GM19238 (cell line): ENCODE results near the gene ARHGEF7.

Experiments used
- DNase-seq: peaks from one replicate; pipeline ENCODE4 v3.0.0; 2011; ENCODE audit warnings: low spot score; ENCODE audit not compliant: insufficient read length

Gene ARHGEF7

DNA sequence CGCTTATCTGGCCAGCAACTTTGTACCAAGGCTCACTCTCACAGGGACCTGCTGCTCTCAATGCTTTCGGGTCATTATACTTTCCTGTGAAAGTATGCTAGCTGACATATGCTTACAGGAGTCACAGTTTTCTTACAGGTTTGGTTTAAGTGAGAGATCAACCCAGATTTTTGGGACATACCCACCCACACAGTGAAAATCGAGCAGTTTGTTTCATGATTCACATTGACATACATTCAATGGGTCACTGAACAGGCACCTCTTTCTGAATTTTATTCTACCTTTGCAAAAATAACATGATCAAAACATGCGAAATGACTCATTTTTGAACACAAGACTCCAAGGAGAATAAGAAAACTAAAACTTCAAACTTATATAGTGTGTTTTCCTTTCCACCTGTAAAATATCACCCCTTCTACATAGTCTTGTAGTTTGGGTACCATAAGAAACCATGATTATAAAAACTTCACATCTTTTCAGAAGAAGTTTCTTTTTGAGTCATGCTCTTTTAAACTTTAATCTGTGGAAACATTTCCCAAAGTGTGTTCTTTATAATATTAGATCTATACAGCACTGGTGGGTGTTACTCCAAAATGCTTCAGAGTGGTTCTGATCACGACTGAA is 161.0 kb downstream of the ARHGEF7 start:
- DNase-seq: no peak

DNA sequence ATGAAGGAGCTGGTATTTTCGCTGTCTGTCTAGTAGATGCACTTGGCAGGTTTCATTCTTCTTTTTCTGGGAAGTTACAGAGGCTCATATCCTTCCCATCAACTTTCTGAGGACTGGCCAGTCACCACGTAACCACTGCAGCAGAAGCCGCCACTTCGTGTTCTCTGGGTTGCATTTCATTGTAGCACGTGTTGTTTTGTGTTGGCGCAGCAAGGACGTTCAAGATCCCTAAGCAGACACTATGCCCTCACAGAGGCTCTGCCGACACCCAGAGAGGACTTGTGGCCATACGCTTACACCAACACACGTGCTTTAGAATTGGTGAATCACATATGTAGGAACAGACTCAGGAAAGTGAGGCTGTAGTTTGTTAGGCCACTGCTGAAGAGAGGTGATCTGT is 163.1 kb downstream of the ARHGEF7 start:
- DNase-seq: no peak

DNA sequence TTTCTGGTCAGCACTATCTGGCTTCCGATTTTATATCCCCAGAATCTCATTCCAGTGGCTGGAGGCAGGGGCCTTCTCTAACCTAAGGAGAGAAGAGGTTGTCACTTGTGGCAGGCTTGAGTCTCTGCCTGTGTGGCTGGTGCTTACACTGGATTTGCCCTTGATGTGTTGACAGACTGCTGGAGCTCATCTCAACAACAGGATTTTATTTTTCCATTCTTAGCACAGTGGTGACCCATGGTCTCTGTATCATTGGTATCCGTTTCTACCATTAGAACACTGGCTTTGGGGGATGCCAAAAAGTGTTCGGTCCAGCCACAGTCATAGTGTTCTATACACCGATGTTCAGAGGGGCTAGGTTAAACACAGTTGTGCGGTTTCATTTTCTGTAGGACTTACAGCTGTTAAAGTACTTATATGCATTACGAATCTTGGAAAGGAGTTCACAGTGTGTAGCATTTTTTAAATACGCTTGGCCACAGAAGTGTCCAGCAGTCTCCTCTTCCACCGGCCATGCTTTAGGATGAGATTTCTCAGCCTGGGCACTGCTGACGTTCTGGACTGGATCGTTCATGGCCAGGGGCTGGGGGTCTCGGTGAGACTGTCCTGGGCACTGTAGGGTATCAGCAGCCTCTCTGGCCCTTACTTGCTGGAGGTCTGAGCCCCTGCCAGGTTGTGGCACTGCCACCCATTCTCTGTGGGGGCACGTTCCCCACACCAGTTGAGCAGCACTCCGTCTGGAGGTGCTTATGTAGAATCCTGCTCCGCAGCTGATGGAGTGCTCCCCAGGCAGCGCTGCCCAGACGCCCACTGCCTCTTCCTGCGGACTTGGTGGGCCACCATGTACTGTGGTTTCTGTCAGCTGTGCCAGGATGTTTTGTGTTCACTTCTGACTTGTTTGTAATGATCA is 163.9 kb downstream of the ARHGEF7 start:
- no peak for DNase-seq

DNA sequence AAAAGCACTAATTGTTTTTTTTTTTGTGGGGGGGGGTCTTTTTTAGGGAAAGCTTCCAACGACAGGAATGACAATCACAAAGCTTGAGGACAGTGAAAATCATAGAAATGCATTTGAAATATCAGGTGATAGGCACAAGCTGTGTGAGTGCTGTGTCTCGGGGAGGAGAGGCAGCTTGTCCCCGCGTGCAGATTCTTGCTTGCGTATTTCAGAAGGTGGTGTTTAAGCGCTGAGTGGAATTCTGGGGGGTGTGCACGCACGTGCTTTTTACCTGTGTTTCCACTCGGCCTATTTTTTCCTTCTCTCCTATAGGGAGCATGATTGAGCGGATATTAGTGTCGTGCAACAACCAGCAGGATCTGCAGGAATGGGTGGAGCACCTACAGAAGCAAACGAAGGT is 165.1 kb downstream of the ARHGEF7 start:
- no peak for DNase-seq

DNA sequence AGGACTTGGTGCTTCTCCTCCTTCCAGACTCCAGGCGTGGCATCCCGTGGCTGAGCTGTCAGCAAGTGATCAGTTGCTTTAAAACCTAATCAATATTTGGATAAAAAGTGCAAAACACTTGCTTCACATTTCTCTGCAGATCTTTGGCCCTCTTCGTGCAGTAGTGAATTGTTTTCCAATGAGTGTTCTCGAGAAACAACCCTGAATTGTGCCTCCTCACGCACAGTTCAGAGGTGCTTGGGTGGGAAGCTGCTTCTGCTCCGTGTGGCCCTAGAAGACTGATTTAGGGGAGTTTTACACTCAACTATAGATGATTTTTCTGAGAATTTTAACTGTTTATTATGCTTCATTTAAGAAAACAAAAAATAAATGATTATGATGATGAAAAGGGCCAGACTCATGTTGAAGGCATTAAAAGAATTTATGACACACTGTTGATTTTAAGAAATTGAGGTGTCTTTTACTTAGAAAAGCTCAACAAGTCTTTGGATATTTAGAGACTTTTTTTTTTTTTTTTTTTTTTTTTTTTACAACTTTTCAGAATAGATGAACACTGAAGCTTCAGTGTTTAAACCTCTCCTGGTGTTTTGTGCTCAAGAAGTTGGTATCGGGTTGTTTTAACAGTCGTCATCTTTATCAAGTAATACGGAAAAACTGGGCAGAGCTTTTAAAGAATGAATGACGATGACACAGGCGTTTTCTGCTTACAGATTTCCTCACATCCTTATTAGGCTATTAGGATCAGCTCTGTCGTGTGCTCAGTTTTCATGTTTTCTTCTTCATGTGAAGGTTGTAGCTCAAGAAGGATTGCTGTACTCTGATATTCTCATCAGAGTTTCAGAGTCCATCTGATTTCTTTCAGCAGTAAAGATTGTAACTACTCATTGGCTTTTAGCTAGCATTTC is 165.8 kb downstream of the ARHGEF7 start:
- DNase-seq: no peak

DNA sequence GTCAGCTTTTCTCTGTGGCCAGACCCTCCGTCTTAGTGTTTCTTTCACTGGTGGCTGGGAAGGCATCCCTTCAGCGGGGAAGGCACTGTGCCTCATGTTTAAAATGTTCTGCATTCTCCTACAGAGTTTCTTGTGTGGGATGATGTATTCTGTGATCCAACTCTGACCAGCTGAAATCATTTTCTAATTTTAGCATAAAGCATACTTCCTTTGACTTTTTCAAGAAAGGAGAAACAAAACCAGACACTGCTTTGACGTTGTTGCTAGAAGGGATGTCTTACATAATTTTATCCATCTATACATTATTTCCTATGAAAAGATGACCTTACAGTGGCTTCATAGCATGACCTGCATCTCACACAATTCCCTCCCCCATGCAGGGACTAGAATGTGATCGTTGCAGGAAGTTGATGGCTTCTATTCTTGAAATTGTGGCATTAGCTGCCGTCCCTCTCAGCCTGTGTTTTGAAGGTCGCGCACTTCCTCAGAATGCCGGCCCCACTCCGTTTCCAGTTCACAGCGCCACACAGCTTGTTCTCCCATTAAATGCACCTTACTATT is 166.7 kb downstream of the ARHGEF7 start:
- DNase-seq: no peak

DNA sequence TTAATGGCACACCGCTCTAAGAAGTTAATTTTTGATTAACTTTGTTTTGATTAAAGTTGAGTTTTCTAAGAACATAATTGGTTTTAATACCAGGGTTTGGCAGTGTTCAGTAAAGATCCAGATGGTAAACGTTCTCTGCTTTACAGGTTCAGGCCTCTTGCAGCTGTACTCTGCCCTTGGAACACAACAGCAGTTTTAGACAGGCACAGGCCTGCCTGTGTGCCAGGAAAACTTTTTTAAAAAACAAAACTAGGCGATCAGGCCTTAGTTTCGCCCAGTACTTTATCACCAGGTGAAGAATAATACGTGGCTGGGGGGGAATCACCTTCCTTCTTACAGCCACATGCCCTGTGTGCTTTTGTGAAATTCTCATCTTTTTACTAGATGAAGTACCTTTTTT is 167.3 kb downstream of the ARHGEF7 start:
- DNase-seq: no peak

DNA sequence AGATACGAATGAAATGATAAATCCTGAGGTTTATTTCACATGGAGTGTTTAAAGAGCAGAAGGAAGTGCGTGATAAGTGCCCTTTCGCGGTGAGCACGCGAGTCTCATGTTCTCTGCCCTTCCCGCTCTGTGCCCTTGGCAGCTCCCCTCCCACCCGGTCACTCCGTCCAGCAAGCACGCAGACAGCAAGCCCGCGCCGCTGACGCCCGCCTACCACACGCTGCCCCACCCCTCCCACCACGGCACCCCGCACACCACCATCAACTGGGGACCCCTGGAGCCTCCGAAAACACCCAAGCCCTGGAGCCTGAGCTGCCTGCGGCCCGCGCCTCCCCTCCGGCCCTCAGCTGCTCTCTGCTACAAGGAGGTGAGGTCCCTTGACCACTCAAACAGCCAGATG is 167.9 kb downstream of the ARHGEF7 start:
- no peak for DNase-seq

DNA sequence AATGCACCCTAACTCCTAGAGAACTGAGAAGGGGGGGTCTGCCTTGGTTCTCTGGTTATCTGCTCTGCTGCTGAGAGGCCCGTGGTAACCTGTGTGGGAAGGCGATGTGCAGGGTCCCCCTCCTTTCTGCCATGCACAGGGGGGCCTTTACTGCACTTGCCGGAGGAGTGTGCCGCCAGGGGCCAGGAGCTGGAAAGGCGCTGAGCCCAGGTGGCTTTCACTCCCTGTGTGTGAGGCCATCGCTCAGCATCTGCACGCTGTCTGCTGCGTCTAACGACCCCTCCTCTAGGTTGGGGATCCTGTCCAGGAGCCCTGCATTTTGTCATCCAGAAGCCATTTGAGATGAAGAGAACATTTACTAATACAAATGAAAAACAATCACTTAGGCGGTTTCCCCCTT is 168.3 kb downstream of the ARHGEF7 start:
- no peak for DNase-seq

DNA sequence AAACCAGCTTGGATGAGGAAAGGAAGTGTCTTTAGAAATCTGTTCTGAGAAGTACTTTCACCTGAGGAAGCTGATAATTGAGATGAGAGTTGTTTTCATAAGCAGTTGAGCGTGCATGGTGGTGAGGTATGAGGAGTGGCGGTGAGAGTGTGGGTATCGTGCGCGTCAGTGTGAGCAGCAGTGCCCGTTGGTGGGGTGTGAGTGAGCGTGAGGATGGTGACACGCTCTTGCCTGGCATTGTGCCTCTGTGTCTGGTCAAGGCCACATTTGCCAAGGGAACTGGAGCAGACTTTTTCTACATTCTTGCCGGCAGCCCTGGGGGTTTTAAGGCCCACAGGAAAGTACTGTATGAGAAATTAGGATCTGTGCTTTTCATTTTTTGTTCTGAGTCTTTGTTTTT is 168.9 kb downstream of the ARHGEF7 start:
- DNase-seq: no peak

DNA sequence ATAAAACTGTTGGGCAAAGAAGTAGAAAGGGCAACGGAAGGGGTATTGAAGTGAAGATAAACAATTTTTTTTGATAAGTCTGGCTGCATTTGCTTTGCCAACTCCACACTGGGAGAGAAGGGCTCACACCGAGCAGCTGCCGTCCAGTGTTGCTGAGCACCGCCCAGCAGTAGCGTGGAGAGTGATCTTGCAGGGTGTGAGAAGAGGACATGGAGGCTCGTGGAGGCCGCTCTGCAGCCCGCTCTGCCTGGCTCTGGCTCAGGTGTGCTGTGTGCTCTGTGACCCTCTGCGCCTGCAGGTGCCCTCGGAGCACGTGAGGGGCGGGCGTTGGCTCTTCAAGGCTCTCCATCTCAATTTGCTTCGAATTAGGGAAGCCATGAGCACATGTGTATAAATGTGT is 169.5 kb downstream of the ARHGEF7 start:
- no peak for DNase-seq

DNA sequence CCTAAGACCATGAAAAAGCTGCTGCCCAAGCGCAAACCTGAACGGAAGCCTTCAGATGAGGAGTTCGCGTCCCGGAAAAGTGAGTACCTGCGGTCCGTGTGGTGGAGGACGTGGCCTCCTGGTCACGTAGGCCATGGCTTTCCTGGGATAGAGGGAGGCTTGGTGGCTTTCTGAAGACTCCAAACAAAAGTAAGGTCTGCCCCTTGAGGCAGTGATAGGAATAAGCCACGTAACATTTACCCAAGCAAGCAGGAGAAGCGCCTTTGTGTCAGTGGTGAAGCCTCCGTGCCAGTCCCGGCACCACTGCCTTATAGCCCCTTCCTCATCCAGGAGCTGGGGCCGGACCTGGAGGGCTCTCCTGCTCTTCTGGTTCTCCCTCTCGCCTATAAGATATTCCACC is 171.1 kb downstream of the ARHGEF7 start:
- no peak for DNase-seq

DNA sequence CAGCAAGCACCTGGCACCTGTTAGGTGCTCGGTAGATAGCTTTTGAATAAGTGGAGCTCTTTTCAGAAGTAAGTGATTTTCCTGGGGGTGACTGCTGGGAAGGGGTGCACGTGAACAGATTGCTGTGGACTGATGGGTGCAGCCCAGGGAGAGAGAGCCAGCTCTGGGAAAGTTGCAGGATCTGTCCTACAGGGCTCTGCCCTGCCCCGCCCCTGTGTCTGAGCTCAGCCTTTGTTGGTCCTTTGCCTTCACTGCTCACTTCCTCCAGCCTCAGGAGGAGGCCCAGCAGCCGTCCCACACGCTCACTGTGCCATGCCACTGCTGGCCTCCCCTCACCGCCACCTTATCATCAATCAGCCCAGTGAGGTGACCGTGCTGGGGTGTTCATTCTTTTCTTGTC is 171.6 kb downstream of the ARHGEF7 start:
- DNase-seq: no peak

DNA sequence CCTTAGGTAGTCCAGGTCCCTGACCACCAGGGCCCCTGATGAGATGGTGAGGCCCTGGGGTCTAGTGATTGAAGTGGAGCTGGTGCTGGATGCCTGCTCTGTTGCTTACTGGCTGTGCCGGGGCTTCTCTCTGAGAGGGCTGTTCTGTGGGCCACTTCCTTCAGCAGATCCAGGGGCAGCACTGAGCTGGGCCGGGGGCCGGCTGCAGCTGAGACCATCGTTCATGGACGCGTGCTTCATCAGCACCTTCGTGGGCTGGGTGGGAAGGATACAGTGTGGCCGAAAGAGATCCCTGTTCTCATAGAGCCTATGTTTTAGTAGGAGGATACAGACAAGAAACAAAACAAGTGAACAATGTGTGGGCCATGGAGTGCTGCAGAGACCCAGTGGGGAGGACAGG is 172.1 kb downstream of the ARHGEF7 start:
- DNase-seq: no peak

DNA sequence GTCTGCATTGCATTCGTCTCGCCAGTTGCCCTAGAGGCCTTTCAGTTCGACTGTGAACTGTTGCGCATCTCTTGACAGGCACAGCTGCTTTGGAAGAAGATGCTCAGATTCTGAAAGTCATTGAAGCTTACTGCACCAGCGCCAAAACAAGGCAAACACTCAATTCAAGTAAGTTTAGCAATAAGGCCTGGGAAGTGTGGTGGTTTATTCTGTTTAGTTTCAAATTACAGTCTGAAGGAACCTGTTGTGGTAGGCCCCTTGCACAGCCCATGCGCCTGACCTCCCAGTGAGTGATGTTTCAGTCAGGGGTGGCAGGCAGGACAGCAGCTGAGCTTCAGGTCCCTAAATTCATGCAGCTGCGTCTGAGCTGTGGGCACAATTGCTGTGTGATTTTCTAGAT is 173.2 kb downstream of the ARHGEF7 start:
- DNase-seq: no peak

DNA sequence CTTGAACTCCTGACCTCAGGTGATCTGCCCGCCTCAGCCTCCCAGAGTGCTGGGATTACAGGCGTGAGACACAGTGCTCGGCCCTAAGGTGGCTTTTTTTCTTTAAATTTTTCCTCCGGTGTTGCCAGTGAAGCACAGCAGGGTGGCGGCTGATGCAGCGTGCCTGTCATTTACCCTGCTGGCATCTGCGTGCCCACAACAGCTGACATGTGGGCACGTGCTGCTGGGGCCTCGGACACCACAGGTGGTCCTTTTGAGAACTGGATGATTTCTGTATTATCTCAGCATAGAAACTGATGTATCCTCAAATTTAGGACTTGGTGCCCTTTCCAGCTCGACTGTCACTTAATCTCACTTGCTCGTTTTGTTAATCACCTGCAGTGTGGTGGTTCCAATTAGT is 174.1 kb downstream of the ARHGEF7 start:
- DNase-seq: no peak

DNA sequence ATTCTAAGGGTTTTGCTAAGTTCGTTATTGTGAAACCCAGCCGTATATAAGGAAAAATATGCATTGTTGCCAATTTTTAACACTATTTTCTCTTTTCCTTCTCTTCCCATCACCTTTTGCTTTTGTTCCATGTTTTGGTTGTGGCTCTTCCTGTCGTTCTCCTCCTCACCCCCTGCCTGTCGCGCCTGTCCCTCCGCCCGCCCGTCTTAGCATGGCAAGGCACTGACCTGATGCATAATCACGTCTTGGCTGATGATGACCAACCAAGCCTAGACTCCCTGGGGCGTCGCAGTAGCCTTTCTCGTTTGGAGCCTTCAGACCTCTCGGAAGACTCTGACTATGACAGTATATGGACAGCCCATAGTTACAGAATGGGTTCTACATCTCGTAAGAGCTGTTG is 176.8 kb downstream of the ARHGEF7 start:
- no peak for DNase-seq

DNA sequence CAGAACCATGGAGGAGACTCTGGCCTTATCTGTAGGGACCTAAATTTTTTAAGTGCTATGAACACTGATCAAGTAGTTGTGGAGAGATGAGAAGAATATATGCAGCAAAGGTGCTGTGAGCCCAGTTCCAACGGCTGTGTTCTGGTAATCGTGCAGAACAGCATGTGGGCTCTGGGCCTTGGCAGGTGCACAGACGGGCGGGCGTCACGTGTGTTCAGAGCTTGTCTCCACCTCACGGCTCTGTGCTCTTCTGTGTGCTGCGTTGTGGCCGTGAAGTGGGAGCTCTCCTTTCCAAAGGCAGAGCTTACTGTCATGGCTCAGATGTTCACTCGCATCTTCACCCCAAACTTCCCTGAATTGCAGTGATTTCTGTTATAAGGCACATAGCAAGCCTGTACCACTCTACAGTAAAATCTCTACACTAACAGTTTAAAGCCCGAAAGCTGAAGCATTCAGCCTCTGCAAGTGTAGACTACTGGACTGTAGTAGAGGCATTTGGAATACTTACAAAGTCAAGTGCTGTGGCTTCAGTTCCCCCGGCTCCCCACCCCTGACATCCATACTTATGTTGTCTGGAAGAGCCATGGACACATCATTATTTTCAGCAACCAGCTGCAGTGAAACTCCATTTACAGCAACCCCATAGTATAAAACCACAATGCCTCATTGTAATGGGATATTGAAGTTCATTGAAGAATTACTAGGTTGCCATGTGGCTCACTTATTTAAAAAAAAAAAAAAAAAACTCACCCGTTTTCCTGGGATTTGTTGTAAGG is 177.8 kb downstream of the ARHGEF7 start:
- no peak for DNase-seq

DNA sequence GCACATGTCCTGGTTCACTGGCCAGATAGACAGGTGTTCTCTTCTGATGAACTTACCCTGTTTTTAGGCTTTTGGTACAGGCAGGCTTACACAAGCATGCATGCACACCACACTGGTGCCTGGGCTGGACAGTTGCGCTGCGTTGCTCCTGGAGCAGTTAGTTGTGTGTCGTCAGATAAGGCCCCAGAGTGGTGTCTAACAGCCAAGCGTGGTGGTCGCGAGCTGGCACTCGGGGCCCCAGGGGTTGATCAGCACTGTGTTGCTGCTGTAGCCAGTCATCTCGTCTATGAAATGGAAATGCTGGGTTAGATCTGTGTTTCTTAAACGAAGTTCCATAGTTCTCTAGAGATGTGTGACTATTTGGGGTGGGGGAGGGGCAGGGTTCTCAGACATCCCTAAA is 180.8 kb downstream of the ARHGEF7 start:
- no peak for DNase-seq

DNA sequence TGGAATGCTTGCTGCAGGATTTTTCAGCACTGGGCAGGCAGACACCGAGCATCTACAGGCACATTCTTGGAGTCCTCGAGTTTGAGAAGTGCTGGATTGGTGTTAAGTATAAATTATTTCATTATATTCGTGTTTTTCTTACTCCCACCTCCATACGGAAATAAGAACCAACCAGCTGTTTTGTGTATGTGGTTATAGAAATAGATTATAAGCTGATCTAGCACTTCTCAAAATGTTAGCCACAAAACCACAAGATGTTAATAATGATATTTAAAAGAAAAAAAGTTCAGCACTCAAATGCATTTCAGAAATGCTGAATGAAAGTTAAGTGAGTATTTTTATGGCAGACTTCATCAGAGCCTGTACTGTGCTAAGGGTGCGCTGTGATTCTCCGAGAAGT is 181.3 kb downstream of the ARHGEF7 start:
- DNase-seq: no peak
